ENCODE measurements around the gene PAX8.

GRCh38 chr2:113242327-113242726 is 36.4 kb downstream of the PAX8 start:
- TF ChIP-seq CTCF (conservative IDR thresholded peaks at IDR 0.05; ENCODE audit: low read length) (no peak), EZH2phosphoT487 (IDR thresholded peaks at IDR 0.05; ENCODE audit: borderline replicate concordance) (no peak)
